Measurements from ENCODE around the gene MRFAP1. TPM values are rescaled to one million over a fixed set of nuclear protein-coding genes. Genes with fewer than 3 reads are reported as not detected.
A peak's percentile ranks its signal among the peaks of the same experiment; 100 is the strongest.
"Not testable (repeated sequence)": the region's sequence is repeated elsewhere in the genome, so short reads cannot be mapped to it uniquely, and the experiment has no call there.

Gene MRFAP1
- total and polyA plus RNA-seq, 2 experiments from 2014 or later, result 221 to 256 TPM

GRCh38 chr4:6627832-6628231 lies 12.7 kb upstream of the MRFAP1 start:
- H3K4me1 ChIP-seq (ENCODE audit: insufficient read depth), result no peaks in the 10 kb centered on the region
- WGBS (ENCODE audit: low lambda C conversion rate, missing lambda C conversion rate), result 80% methylated on average over 3 of the region's 3 CpGs

GRCh38 chr4:6628484-6628883 lies 12.0 kb upstream of the MRFAP1 start:
- H3K27ac ChIP-seq; H3K4me3 ChIP-seq; H3K4me2 ChIP-seq; H3K4me1 ChIP-seq (ENCODE audit: insufficient read depth); H3K27me3 ChIP-seq; H3K36me3 ChIP-seq (replicated peaks; ENCODE audit: insufficient read depth, low read depth); H2AFZ ChIP-seq; DNase-seq (ENCODE audit: low spot score); H3K9me2 ChIP-seq (replicated peaks; ENCODE audit: insufficient read depth); H4K20me1 ChIP-seq (ENCODE audit: insufficient read depth, poor library complexity, severe bottlenecking); H3K9me3 ChIP-seq (ENCODE audit: low read depth); H3K79me2 ChIP-seq: not testable (repeated sequence)
- WGBS (ENCODE audit: low lambda C conversion rate, missing lambda C conversion rate), result 85% methylated on average over 1 of the region's 1 CpG

More at GRCh38 chr4:6627832-6628231, 12.7 kb upstream of the MRFAP1 start:
- Histone ChIP-seq H3K4me3 (no peak overlapping the region), H3K27me3 (no peaks in the 10 kb centered on the region), H3K9me3 (ENCODE audit: low read depth) (no peaks in the 10 kb centered on the region), H3K79me2 (no peaks in the 10 kb centered on the region), H3K9me2 (replicated peaks; ENCODE audit: insufficient read depth) (no peaks in the 10 kb centered on the region), H3K4me2 (no peak overlapping the region), H3K27ac (no peak overlapping the region), H3K36me3 (replicated peaks; ENCODE audit: insufficient read depth, low read depth) (no peaks in the 10 kb centered on the region), H4K20me1 (ENCODE audit: insufficient read depth, poor library complexity, severe bottlenecking) (no peaks in the 10 kb centered on the region), H2AFZ (no peak overlapping the region)
- no peak for DNase-seq (ENCODE audit: low spot score)
- TF ChIP-seq EZH2 (IDR thresholded peaks at IDR 0.05; ENCODE audit: borderline replicate concordance) (no peak), EZH2phosphoT487 (IDR thresholded peaks at IDR 0.05; ENCODE audit: low read depth, severe bottlenecking, unreplicated experiment) (no peak), CTCF (IDR thresholded peaks at IDR 0.05; ENCODE audit: poor library complexity) (no peak)

DNA sequence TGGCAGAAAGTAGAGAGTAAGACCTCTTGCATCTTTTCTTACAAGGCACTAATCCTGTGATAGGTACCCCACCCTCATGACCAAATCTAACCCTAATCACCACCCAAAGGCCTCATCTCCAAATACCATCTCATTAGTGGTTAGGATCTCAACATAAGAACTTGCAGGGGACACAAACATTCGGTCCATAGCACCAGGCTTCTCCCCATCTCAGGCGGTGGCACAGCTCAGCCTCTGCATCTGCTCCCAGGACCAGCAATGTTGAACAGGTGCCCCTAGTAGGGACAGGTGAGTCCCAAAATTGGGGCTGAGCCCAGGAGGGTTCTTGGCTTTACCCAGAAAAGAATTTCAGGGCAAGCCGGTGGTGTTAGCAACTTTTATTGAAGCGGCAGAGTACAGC lies 8.4 kb upstream of the MRFAP1 start:
- Histone ChIP-seq H3K27me3 (no peaks in the 10 kb centered on the region), H3K9me2 (replicated peaks; ENCODE audit: insufficient read depth) (no peaks in the 10 kb centered on the region), H3K36me3 (replicated peaks; ENCODE audit: insufficient read depth, low read depth) (no peaks in the 10 kb centered on the region), H3K4me3 (no peak overlapping the region), H2AFZ (no peak overlapping the region), H3K9me3 (ENCODE audit: low read depth) (no peaks in the 10 kb centered on the region), H3K4me1 (ENCODE audit: insufficient read depth) (no peaks in the 10 kb centered on the region), H3K27ac (no peak overlapping the region), H3K79me2 (no peaks in the 10 kb centered on the region), H4K20me1 (ENCODE audit: insufficient read depth, poor library complexity, severe bottlenecking) (no peaks in the 10 kb centered on the region), H3K4me2 (no peak overlapping the region)
- TF ChIP-seq CTCF (IDR thresholded peaks at IDR 0.05; ENCODE audit: poor library complexity) (no peak), EZH2phosphoT487 (IDR thresholded peaks at IDR 0.05; ENCODE audit: low read depth, severe bottlenecking, unreplicated experiment) (no peak), EZH2 (IDR thresholded peaks at IDR 0.05; ENCODE audit: borderline replicate concordance) (no peak)
- WGBS (ENCODE audit: low lambda C conversion rate, missing lambda C conversion rate), result 96% methylated on average over 4 of the region's 4 CpGs
- DNase-seq (ENCODE audit: low spot score), result no peak

- no peaks in the 10 kb centered on the region for H3K9me3 ChIP-seq (ENCODE audit: low read depth)
- TF ChIP-seq EZH2phosphoT487 (IDR thresholded peaks at IDR 0.05; ENCODE audit: low read depth, severe bottlenecking, unreplicated experiment) (no peak), CTCF (IDR thresholded peaks at IDR 0.05; ENCODE audit: poor library complexity) (no peak), EZH2 (IDR thresholded peaks at IDR 0.05; ENCODE audit: borderline replicate concordance) (no peak)
- no peaks in the 10 kb centered on the region for H3K79me2 ChIP-seq
- no peaks in the 10 kb centered on the region for H3K36me3 ChIP-seq (replicated peaks; ENCODE audit: insufficient read depth, low read depth)
- H3K4me3 ChIP-seq, result no peak overlapping the region
- no peaks in the 10 kb centered on the region for H3K4me1 ChIP-seq (ENCODE audit: insufficient read depth)
- H4K20me1 ChIP-seq (ENCODE audit: insufficient read depth, poor library complexity, severe bottlenecking), result no peaks in the 10 kb centered on the region
- H2AFZ ChIP-seq, result no peak overlapping the region
- H3K9me2 ChIP-seq (replicated peaks; ENCODE audit: insufficient read depth), result no peaks in the 10 kb centered on the region
- WGBS (ENCODE audit: low lambda C conversion rate, missing lambda C conversion rate), result 59% methylated on average over 10 of the region's 10 CpGs
- no peak overlapping the region for H3K4me2 ChIP-seq
- no peaks in the 10 kb centered on the region for H3K27me3 ChIP-seq
- H3K27ac ChIP-seq, result peak overlapping the region; percentile 19
- no peak for DNase-seq (ENCODE audit: low spot score)
Measured at GRCh38 chr4:6633091-6633906, 7.2 kb upstream of the MRFAP1 start.
